Neural cell (in vitro differentiated cells): ENCODE data around the gene ZNF782.

Experiments
- CTCF ChIP-seq: fragments of 450-650 bp; IDR thresholded peaks from 2 replicates; pipeline ENCODE4 v1.5.1; 2014; ENCODE audit warnings: antibody characterized with exemption, mild to moderate bottlenecking, moderate library complexity; ENCODE audit not compliant: poor library complexity, severe bottlenecking
- EP300 ChIP-seq: fragments of 450-650 bp; conservative IDR thresholded peaks from 2 replicates; pipeline ENCODE4 v1.6.1; 2014; ENCODE audit warnings: antibody characterized with exemption, mild to moderate bottlenecking, moderate library complexity; ENCODE audit not compliant: poor library complexity, severe bottlenecking
- EZH2 ChIP-seq: fragments of 200-600, 300-800 bp; shearing (Covaris generic), sonication (generic); IDR thresholded peaks from 2 replicates; pipeline ENCODE4 v1.6.1; 2014; ENCODE audit warnings: antibody characterized with exemption, low read length, borderline replicate concordance, mild to moderate bottlenecking; ENCODE audit not compliant: insufficient read depth, poor library complexity, severe bottlenecking
- POLR2AphosphoS5 ChIP-seq: IDR thresholded peaks from 2 replicates; pipeline ENCODE4 v1.6.1; 2012
- RAD21 ChIP-seq: fragments of 450-650 bp; conservative IDR thresholded peaks from 2 replicates; pipeline ENCODE4 v1.6.1; 2014; ENCODE audit warnings: antibody characterized with exemption, mild to moderate bottlenecking, moderate library complexity
- REST ChIP-seq: IDR thresholded peaks from 2 replicates; pipeline ENCODE4 v1.6.1; 2012; ENCODE audit warnings: borderline replicate concordance
- TAF1 ChIP-seq: IDR thresholded peaks from 2 replicates; pipeline ENCODE4 v1.6.1; 2012; ENCODE audit warnings: low read depth

DNA sequence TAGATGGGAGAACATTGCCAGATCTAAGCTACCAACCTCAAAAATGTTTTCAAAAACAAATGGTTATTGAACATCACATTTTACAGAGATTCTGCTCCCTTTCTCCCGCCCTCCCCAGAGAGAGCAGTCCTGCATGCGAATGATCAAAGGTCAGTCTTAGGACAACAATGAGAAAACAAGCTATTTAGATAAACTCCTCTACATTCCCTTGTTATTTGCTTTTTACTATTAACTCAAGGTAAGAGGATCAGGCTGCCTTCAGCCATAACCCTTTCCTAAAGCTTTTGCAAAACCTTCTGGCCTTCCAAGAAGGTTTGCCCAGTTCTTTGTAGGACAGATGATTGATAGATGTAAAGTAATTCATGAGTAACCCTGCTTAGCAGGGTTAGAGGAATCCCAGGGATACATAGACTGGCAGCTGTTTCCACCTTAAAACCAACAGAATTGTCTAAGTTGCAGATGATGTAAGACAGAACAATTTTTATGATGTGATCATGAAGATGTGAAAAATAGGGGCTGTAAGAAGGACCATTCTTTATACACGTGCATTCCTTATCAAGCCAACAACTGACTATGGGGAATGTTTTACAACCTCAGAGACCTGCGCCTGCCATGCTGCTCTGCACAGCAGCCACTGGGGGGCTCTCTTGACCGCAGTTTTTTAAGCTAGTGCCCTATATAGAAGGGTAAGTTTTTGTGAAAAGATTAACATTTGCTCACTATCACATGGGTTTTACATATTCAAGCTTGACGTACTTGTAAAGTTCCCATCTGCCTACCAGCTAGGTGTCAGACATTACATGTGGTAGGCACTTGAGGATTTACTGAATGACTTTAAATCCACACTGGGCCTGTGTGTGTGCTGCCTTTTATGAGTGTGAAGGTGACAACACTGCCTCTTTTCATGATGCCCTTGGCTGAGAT, 2.3 kb upstream of the ZNF782 start:
- TF ChIP-seq EZH2, result no peak
- peak; percentile 92 for TF ChIP-seq CTCF
- TF ChIP-seq EP300, result no peak
- no peak for TF ChIP-seq POLR2AphosphoS5
- TF ChIP-seq RAD21, result peak; percentile 90
- no peak for TF ChIP-seq TAF1
- no peak for TF ChIP-seq REST
